Activated CD8-positive, alpha-beta T cell treated with anti-CD3 and anti-CD28 coated beads, Interleukin-2, amount 10 ng/mL, durations not matched to agents 7 days and 5 days (primary cell): Measurements from ENCODE around the gene CCER1. TPM values are rescaled to one million over a fixed set of nuclear protein-coding genes. Genes with fewer than 3 reads are reported as not detected.
"Not testable (repeated sequence)": the region's sequence is repeated elsewhere in the genome, so short reads cannot be mapped to it uniquely, and the experiment has no call there.

Source experiments
- ATAC-seq: fragments of 150-1000 bp; cut with Tn5 transposase; one replicate; pipeline ENCODE4 v1.10.0; 2021; ENCODE audit warnings: moderate library complexity
- CTCF ChIA-PET: fragments of 350-600 bp; sonication (Branson Sonifier 250); formaldehyde crosslinking; loops from one replicate; lab custom pipeline; 2021; ENCODE audit warnings: antibody characterized with exemption; lab: Charles Lee
- POLR2A ChIA-PET: fragments of 350-600 bp; sonication (Branson Sonifier 250); formaldehyde crosslinking; loops from one replicate; lab custom pipeline; 2021; ENCODE audit warnings: antibody characterized with exemption; lab: Charles Lee
- DNase-seq: peaks from one replicate; pipeline ENCODE4 v3.0.0-alpha.2; 2020
- H3K27ac Mint-ChIP-seq: one replicate; pipeline ENCODE4 v1.8.0; 2021; ENCODE audit warnings: mild to moderate bottlenecking, mixed read lengths
- H3K27me3 Mint-ChIP-seq: one replicate; pipeline ENCODE4 v1.8.0; 2021; ENCODE audit warnings: low read depth, mixed read lengths
- H3K36me3 Mint-ChIP-seq: one replicate; pipeline ENCODE4 v1.8.0; 2021; ENCODE audit warnings: low read depth, mixed read lengths
- H3K4me1 Mint-ChIP-seq: one replicate; pipeline ENCODE4 v1.8.0; 2021; ENCODE audit warnings: low read depth, mixed read lengths
- H3K4me3 Mint-ChIP-seq: one replicate; pipeline ENCODE4 v1.8.0; 2021; ENCODE audit warnings: mild to moderate bottlenecking, mixed read lengths
- H3K9me3 Mint-ChIP-seq: one replicate; pipeline ENCODE4 v1.8.0; 2022; ENCODE audit warnings: mixed read lengths; ENCODE audit not compliant: insufficient read depth
- total RNA-seq, 2 experiments: library from RNA; stranded (reverse); gene quantifications; one replicate each; pipeline ENCODE4 v1.2.3, GENCODE V29; 2021

CCER1 gene, protein sequence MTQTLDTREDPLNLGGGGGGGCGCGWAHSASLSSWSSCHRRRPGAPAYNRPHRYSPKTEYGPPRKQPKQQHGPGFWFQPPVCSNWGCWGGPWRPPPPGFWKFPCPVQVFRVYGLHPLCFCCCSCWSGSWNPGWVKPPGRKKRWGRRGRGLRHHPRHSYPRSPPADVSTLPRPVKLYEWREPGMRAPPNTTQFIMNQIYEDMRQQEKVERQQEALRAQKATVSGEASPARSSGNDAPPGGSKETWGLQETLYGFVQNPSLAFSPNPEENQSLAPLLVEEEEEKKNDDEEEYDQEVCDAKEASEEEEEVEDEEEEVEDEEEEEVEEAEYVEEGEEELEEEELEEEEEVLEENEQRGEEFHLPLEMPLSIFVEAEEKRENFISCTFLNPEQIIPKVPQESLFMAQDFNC
- total RNA-seq = not detected

GRCh38 chr12:90954921-90955320 lies at the start of gene CCER1:
Gene CCER1, minus strand, starts transcription at chr12:90955176. Its CDS starts 434 bp downstream, at chr12:90954742.
- CTCF ChIA-PET = no interaction called here
- ATAC-seq = no peak
- no peak within 1 kb of the TSS for H3K27ac Mint-ChIP-seq
- H3K9me3 Mint-ChIP-seq = no peaks in the 10 kb centered on the region
- POLR2A ChIA-PET = no interaction called here
- DNase-seq = no peak
- H3K27me3 Mint-ChIP-seq = no peaks in the 10 kb centered on the region
- H3K36me3 Mint-ChIP-seq = no peaks in the 10 kb centered on the region
- H3K4me3 Mint-ChIP-seq = no peak within 1 kb of the TSS
- H3K4me1 Mint-ChIP-seq = no peaks in the 10 kb centered on the region

- Mint-ChIP-seq H3K9me3 (no peaks in the 10 kb centered on the region), H3K4me1 (peaks cover 19% of the 10 kb centered on the region)
- ATAC-seq = no peak
These were observed 48.8 kb upstream of the CCER1 start for GRCh38 chr12:91003737-91004136.

DNA sequence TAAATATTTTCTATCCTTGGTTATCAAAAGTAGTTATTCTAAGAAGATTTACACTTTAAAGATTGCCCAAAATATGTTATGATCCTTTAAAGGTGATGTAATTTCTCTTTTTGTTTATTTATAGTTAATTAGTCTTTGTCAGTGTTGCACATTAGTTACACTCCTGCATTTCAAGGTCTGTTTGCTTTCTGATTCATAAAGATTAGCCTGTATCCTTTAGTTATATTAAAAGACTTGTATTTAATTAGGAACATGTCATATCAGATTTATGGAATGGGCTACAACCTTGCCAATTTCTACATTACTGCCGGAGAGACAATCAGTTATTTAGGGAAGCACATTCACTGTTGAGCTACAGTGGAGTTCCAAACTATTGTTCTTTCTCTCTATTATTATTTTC lies 46.3 kb upstream of the CCER1 start:
- CTCF ChIA-PET = no interaction called here
- DNase-seq = no peak
- Mint-ChIP-seq H3K9me3 (no peaks in the 10 kb centered on the region), H3K4me1 (no peaks in the 10 kb centered on the region), H3K27me3 (peaks cover 7% of the 10 kb centered on the region), H3K27ac (no peak overlapping the region), H3K4me3 (no peak overlapping the region), H3K36me3 (no peaks in the 10 kb centered on the region)
- ATAC-seq = no peak
- POLR2A ChIA-PET = no interaction called here

More at GRCh38 chr12:91003737-91004136, 48.8 kb upstream of the CCER1 start:
- H3K27me3 Mint-ChIP-seq = peaks cover 13% of the 10 kb centered on the region
- H3K4me3 Mint-ChIP-seq = no peak overlapping the region
- ChIA-PET CTCF (interaction anchor here (1.3 kb wide), 1 partner anchor 20 kb away, joined by 3 read pairs; no protein-coding TSS in a partner anchor), POLR2A (no interaction called here)
- DNase-seq = no peak
- H3K27ac Mint-ChIP-seq = no peak overlapping the region
- no peaks in the 10 kb centered on the region for H3K36me3 Mint-ChIP-seq

DNA sequence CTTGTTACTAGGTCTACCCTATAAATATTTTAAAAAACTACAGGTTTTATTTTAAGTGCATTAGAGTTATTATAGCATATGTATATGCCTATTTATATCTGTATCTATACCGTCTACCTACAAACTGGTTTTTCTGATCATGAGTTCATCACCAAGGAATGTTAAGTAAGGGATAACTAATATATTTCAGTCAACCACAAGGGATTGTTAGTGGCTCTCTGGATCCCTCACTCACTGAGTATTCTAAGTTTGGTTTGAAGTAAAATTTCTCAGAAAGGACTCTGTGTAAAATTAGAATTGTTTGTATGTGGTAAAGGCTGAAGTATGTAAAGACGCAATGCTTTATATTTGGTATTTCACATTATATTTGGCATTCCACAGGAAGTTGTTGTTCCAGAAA lies 45.0 kb upstream of the CCER1 start:
- no peaks in the 10 kb centered on the region for H3K4me1 Mint-ChIP-seq
- H3K27ac Mint-ChIP-seq = no peak overlapping the region
- H3K9me3 Mint-ChIP-seq = no peaks in the 10 kb centered on the region
- CTCF ChIA-PET = no interaction called here
- no peak for DNase-seq
- H3K4me3 Mint-ChIP-seq = no peak overlapping the region
- no peaks in the 10 kb centered on the region for H3K36me3 Mint-ChIP-seq
- ATAC-seq = no peak
- peaks cover 5% of the 10 kb centered on the region for H3K27me3 Mint-ChIP-seq
- POLR2A ChIA-PET = no interaction called here

DNA sequence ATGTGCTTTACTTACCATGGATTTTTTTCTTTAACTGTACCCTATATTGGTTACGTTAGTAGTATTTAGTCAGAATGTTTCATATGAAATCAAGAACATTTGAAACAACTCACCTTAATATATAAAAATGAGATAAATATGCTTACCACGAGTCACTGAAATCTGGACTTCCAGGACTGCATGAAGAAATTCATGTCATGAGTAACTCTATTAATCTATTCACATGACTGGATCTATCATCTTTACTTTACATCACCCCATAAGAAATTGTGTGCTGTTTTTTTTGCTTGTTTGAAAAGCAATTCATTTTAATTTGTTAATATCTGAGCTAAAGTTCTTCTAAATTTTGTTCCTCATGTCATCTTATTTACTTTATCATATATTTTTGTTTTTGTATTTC lies 44.6 kb upstream of the CCER1 start:
- no peak overlapping the region for H3K4me3 Mint-ChIP-seq
- H3K36me3 Mint-ChIP-seq = no peaks in the 10 kb centered on the region
- DNase-seq (no peak), ATAC-seq (no peak)
- H3K9me3 Mint-ChIP-seq = no peaks in the 10 kb centered on the region
- no peak overlapping the region for H3K27ac Mint-ChIP-seq
- no peaks in the 10 kb centered on the region for H3K4me1 Mint-ChIP-seq
- peaks cover 5% of the 10 kb centered on the region for H3K27me3 Mint-ChIP-seq
- CTCF ChIA-PET = no interaction called here
- POLR2A ChIA-PET = no interaction called here

GRCh38 chr12:90995010-90995409 lies 40.0 kb upstream of the CCER1 start:
- H3K4me3 Mint-ChIP-seq = no peak overlapping the region
- no peak overlapping the region for H3K27ac Mint-ChIP-seq
- CTCF ChIA-PET = no interaction called here
- no peaks in the 10 kb centered on the region for H3K9me3 Mint-ChIP-seq
- H3K4me1 Mint-ChIP-seq = no peaks in the 10 kb centered on the region
- H3K36me3 Mint-ChIP-seq = no peaks in the 10 kb centered on the region
- ATAC-seq = no peak
- no peak for DNase-seq
- POLR2A ChIA-PET = no interaction called here
- peaks cover 8% of the 10 kb centered on the region for H3K27me3 Mint-ChIP-seq

- Mint-ChIP-seq H3K27me3 (peaks cover 9% of the 10 kb centered on the region), H3K27ac (no peak overlapping the region), H3K4me3 (no peak overlapping the region), H3K36me3 (no peaks in the 10 kb centered on the region), H3K9me3 (no peaks in the 10 kb centered on the region), H3K4me1 (no peaks in the 10 kb centered on the region)
- no peak for DNase-seq
- ChIA-PET POLR2A (no interaction called here), CTCF (no interaction called here)
- ATAC-seq = no peak
These were observed 37.0 kb upstream of the CCER1 start for GRCh38 chr12:90991952-90992465.

- ATAC-seq (no peak), DNase-seq (no peak)
- Mint-ChIP-seq H3K27me3 (peaks cover 8% of the 10 kb centered on the region), H3K4me1 (no peaks in the 10 kb centered on the region), H3K36me3 (no peaks in the 10 kb centered on the region), H3K4me3 (no peak overlapping the region), H3K27ac (no peak overlapping the region), H3K9me3 (no peaks in the 10 kb centered on the region)
- ChIA-PET CTCF (interaction anchor here (0.8 kb wide), 1 partner anchor 73 kb away, joined by 3 read pairs; no protein-coding TSS in a partner anchor), POLR2A (no interaction called here)
These were observed 35.6 kb upstream of the CCER1 start for GRCh38 chr12:90990611-90991010.

DNA sequence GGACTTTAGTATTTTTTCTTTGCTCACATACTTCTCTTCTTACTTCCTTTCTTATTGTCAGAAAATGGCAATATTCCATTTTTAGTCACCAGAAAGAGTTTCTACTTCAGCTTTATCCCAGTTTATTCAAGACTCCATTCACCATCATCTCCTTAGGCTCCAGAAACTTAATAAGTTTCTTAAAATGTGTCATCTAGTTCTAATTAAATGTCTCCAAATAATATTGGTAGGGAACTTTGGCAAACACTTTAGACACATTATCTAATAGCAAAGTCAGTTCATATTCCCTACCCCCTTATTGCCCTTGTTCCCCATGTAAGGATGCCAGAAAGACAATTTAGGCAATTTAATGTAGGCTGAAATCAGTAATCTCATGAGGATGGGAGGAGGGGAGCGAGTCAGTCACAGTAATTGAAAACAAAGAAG lies 34.7 kb upstream of the CCER1 start:
- no peaks in the 10 kb centered on the region for H3K36me3 Mint-ChIP-seq
- H3K4me3 Mint-ChIP-seq = no peak overlapping the region
- H3K27ac Mint-ChIP-seq = no peak overlapping the region
- POLR2A ChIA-PET = no interaction called here
- DNase-seq (no peak), ATAC-seq (no peak)
- CTCF ChIA-PET = no interaction called here
- H3K4me1 Mint-ChIP-seq = no peaks in the 10 kb centered on the region
- peaks cover 8% of the 10 kb centered on the region for H3K27me3 Mint-ChIP-seq
- H3K9me3 Mint-ChIP-seq = no peaks in the 10 kb centered on the region

DNA sequence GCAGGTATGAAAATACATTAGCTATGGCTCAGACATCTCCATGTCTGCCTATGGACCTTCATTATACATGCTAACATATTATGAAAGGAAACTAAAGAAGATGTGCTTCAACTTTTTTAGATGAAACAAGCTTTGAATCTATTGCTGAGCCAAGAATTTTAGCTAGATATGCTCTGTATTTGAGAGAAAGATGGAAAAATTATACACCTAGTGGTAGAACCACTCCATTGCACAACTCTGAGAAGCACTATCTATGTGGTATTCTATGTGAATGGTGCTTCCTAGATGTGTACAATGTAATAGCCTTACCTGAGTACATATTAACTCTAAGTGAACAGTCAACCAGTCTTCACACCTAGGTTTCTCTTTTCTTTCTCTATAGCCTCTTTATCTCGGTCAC lies 32.5 kb upstream of the CCER1 start:
- Mint-ChIP-seq H3K27me3 (peaks cover 4% of the 10 kb centered on the region), H3K27ac (no peak overlapping the region), H3K36me3 (no peaks in the 10 kb centered on the region), H3K4me3 (no peak overlapping the region), H3K9me3 (no peaks in the 10 kb centered on the region), H3K4me1 (no peaks in the 10 kb centered on the region)
- ChIA-PET CTCF (interaction anchor here (0.6 kb wide), 1 partner anchor 22 kb away, joined by 3 read pairs; no protein-coding TSS in a partner anchor), POLR2A (no interaction called here)
- DNase-seq (no peak), ATAC-seq (no peak)

- H3K27me3 Mint-ChIP-seq = peaks cover 7% of the 10 kb centered on the region
- no peak overlapping the region for H3K4me3 Mint-ChIP-seq
- POLR2A ChIA-PET = no interaction called here
- ATAC-seq (no peak), DNase-seq (no peak)
- H3K4me1 Mint-ChIP-seq = no peaks in the 10 kb centered on the region
- no peaks in the 10 kb centered on the region for H3K9me3 Mint-ChIP-seq
- H3K27ac Mint-ChIP-seq = no peak overlapping the region
- CTCF ChIA-PET = interaction anchor here (0.6 kb wide), 1 partner anchor 23 kb away, joined by 3 read pairs; no protein-coding TSS in a partner anchor
- no peaks in the 10 kb centered on the region for H3K36me3 Mint-ChIP-seq
These were observed 32.1 kb upstream of the CCER1 start for GRCh38 chr12:90987101-90987500.

DNA sequence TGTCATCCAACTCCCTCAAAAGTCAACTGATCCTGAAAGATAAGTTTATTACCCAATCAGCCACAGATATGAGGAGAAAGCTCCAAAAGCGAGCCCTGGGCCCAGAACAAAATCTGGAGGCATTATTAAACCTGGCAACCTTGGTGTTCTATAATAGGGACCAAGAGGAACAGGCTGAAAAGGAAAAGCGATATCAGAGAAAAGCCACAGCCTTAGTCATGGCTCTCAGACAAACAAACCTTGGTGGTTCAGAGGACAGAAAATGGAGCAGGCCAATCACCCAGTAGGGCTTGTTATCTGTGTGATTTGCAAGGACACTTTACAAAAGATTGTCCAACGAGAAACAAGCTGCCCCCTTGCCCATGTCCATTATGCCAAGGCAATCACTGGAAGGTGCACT lies 30.4 kb upstream of the CCER1 start:
- H3K36me3 Mint-ChIP-seq, H3K4me1 Mint-ChIP-seq, H3K27ac Mint-ChIP-seq, H3K9me3 Mint-ChIP-seq, POLR2A ChIA-PET, H3K27me3 Mint-ChIP-seq, ATAC-seq, DNase-seq, H3K4me3 Mint-ChIP-seq: not testable (repeated sequence)
- CTCF ChIA-PET = interaction anchor here (1.6 kb wide), 1 partner anchor 123 kb away, joined by 4 read pairs; no protein-coding TSS in a partner anchor
